GM12892 (cell line): ENCODE results near the gene ITSN1.

Experiments
- POLR2A ChIP-seq: IDR thresholded peaks from 2 replicates; pipeline ENCODE4 v1.6.1; 2011; ENCODE audit warnings: low read depth, low read length, control low read depth
- POLR2AphosphoS5 ChIP-seq: IDR thresholded peaks from 2 replicates; pipeline ENCODE4 v1.6.1; 2011; ENCODE audit warnings: low read depth, low read length, control low read depth
- TAF1 ChIP-seq: IDR thresholded peaks from 2 replicates; pipeline ENCODE4 v1.6.1; 2011; ENCODE audit warnings: low read depth, mild to moderate bottlenecking, control low read depth, low read length, borderline replicate concordance

DNA sequence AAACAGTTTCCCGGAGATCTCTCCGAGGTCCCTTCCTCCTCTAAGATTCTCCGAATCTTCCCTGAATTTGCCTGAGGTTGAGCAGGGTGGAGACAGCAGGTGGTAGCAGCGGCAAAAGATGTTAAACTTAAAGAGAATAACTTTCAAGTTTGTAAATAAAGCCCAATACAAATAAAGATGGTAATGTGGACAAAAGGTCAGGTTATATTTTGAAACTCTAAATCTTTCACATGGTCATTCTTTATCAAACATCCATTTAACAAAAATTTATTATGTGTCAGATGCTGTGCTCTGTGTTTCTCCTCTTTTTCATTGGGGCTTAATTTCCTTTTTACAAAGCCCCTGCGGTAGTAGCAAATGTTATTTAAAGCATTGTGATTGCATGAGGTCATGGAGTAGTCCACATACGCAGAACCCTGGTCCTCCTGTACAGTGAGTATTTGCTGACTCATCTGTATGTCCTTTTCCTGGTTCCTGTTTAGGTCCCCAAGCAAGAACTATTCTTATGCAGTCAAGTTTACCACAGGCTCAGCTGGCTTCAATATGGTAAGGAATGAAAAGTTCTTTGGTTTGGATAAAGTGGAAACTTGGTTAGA lies 119.2 kb downstream of the ITSN1 start:
- no peak for TF ChIP-seq POLR2AphosphoS5
- no peak for TF ChIP-seq POLR2A
- TF ChIP-seq TAF1 = no peak
